ENCODE data around the gene DUS1L.

Gene DUS1L

DNA sequence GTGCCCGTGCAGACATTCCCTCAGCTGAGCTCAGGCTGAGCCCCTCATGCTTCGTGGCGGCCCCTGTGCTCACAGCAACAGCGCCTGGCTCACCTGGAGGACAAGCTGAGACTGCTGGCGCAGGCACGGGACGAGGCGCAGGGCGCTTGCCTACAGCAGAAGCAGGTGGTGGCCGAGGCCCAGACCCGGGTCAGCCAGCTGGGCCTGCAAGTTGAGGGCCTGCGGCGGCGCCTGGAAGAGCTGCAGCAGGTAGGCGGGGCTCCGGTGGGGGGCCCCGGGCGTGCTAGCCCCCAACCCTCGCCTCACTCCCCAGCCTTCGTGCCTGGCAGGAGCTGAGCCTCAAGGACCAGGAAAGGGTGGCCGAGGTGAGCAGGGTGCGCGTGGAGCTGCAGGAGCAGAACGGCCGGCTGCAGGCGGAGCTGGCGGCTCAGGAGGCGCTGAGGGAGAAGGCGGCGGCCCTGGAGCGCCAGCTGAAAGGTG, 35.6 kb downstream of the DUS1L start:
- TF ChIP-seq, protein P1, sequence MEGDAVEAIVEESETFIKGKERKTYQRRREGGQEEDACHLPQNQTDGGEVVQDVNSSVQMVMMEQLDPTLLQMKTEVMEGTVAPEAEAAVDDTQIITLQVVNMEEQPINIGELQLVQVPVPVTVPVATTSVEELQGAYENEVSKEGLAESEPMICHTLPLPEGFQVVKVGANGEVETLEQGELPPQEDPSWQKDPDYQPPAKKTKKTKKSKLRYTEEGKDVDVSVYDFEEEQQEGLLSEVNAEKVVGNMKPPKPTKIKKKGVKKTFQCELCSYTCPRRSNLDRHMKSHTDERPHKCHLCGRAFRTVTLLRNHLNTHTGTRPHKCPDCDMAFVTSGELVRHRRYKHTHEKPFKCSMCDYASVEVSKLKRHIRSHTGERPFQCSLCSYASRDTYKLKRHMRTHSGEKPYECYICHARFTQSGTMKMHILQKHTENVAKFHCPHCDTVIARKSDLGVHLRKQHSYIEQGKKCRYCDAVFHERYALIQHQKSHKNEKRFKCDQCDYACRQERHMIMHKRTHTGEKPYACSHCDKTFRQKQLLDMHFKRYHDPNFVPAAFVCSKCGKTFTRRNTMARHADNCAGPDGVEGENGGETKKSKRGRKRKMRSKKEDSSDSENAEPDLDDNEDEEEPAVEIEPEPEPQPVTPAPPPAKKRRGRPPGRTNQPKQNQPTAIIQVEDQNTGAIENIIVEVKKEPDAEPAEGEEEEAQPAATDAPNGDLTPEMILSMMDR (conservative IDR thresholded peaks at IDR 0.05; ENCODE audit: low read length): no peak
- H3K4me3 ChIP-seq (ENCODE audit: low read length): no peak overlapping the region
- DNase-seq (ENCODE audit: low read depth): no peak

DNA sequence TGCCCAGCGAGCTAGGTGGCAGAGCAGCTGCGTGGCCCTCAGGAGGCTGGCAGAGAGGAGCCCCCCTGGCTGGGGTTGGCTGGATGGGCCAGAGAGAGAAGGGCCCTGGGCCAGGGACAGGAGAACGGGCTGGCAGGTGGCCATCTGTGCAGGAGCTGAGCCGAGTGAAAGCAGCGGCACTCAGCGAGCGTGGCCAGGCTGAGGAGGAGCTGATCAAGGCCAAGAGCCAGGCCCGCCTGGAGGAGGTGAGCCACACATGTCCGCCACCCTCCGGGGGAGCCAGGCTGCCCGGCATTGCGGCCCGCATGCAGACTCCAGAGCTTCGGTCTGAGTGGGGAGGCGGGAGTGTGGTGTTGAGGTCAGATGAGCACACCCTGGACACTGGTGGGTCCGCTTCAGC, 36.2 kb downstream of the DUS1L start:
- DNase-seq (ENCODE audit: low read depth): no peak
- H3K4me3 ChIP-seq (ENCODE audit: low read length): no peak overlapping the region
- TF ChIP-seq, protein P1 (conservative IDR thresholded peaks at IDR 0.05; ENCODE audit: low read length): no peak

DNA sequence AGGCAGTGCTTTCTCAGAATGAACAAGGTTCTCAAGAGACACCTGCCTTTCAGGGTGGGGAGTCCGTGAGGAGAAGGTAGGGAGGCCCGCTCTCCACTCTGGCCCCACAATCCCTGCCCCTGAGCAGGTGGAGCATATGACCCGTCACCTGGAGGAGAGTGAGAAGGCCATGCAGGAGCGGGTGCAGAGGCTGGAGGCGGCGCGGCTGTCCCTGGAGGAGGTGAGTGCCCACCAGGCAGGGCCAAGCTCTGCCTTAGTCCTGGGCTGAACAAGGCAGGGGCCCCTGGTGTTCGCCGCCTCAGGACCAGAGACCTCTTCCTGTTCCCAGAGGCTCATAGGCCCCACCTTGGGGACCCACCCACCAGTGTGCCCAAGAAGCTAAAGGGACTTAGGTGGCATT, 36.6 kb downstream of the DUS1L start:
- TF ChIP-seq, protein P1 (conservative IDR thresholded peaks at IDR 0.05; ENCODE audit: low read length): no peak
- no peak for DNase-seq (ENCODE audit: low read depth)

DNA sequence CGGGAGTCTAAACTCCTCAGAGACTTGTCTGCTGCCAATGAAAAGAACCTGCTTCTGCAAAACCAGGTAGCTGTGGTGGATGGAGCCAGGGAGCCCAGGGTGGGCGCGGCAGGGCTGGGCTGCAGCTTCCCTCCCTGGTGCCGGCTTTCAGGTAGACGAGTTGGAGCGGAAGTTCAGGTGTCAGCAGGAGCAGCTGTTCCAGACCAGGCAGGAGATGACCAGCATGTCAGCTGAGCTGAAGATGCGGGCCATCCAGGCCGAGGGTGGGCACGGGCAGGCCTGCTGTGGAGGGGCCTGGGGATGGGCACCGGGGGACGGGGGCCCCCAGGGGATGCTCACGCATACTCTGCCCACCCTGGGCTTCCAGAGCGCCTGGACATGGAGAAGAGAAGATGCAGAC, 37.4 kb downstream of the DUS1L start:
- H3K4me3 ChIP-seq (ENCODE audit: low read length): no peak overlapping the region
- TF ChIP-seq, protein P1 (conservative IDR thresholded peaks at IDR 0.05; ENCODE audit: low read length): no peak
- DNase-seq (ENCODE audit: low read depth): no peak

More for the DNA sequence above, 36.6 kb downstream of the DUS1L start:
- H3K4me3 ChIP-seq (ENCODE audit: low read length): no peak overlapping the region

DNA sequence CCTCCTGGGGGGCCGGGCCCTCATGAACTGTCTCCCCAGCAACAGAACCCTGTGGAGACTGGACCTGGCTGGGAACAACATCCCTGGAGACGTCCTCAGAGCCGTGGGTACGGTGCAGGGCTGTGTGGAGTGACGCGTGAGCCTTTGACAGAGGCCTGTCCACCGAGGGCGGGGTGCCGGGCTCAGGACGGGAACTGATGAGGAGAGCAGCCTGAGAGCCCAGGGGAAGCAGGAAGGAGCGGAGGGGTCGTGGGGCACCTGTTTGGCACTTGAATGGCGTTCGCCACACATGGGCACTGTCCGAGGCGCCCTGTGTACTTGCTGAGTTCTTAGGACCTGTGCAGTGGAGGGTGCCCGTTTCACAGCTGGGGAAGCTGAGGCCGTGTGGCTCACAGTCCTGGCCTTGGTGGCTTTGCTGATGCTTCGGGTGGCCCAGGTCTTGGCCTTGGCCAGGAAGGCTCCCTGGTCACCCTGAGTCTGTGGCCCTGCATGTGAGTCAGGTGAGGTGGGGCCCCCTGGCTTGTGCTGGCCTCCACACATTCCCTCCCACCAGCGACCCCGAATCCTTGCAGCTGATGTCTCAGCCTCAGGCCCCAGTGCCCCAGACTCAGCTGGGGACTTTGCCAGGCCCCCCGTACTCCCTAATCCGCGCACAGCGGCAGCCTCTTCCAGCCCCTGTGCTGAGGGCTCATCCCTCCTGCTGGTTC, 40.0 kb downstream of the DUS1L start:
- TF ChIP-seq, protein P1 (conservative IDR thresholded peaks at IDR 0.05; ENCODE audit: low read length): no peak
- DNase-seq (ENCODE audit: low read depth): no peak
- H3K4me3 ChIP-seq (ENCODE audit: low read length): no peak overlapping the region

DNA sequence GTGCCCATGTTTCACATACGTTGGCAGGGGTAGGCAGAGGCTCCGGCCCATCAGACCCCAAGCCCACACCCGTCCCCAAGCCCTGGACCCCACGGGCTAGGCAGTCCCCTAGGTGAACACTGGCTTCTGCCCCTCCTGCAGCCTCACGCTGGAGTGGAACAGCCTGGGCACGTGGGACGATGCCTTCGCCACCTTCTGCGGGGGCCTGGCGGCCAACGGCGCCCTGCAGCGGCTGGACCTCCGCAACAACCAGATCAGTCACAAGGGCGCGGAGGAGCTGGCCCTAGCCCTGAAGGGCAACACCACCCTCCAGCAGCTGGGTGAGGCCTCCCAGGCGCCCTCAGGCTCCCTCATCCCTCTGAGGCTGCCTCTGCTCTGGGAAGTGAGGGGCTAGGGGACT, 40.7 kb downstream of the DUS1L start:
- H3K4me3 ChIP-seq (ENCODE audit: low read length): no peak overlapping the region
- TF ChIP-seq, protein P1 (conservative IDR thresholded peaks at IDR 0.05; ENCODE audit: low read length): no peak
- DNase-seq (ENCODE audit: low read depth): no peak
